Peyer's patch (tissue), 4 donors: ENCODE data around the gene EMILIN3.

Experiments used
- POLR2A ChIP-seq, 2 donors: fragments of 450-650 bp; IDR thresholded peaks; one replicate each; pipeline ENCODE4 v1.5.1; 2017; ENCODE audit warnings: antibody characterized with exemption in 2 of 2, mild to moderate bottlenecking in 2 of 2, moderate library complexity in 2 of 2
- TF ChIP-seq, protein P1 (sequence below), 6 experiments: fragments of 450-650 bp in 4 of 6; fragments of 200-600 bp in 2 of 6; sonication (generic) in 1 of 6; IDR thresholded peaks; one replicate each; pipeline ENCODE4 v1.5.1; 2017 to 2019; ENCODE audit warnings: antibody characterized with exemption in 6 of 6, mild to moderate bottlenecking in 3 of 6, moderate library complexity in 1 of 6

DNA sequence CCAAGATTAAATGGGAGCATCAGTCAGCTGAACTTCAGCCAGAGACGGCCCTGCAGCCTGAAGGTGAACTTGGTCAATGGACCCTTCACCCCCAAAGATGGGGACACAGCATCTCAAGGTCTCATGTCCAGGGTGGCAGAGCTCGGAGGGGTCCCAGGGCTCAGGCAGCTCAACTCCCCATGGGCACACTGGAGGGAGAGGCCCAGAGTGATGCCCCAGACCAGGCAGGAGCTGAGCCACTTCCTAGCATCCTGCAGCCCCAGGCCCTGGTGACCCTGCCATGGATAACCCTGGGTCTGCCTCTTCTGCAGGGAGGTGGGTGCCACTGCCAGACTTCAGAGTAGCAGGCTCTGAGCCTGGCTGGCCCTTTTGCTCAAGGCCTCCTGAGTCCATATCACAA lies 27.5 kb upstream of the EMILIN3 start:
- TF ChIP-seq, protein P1, sequence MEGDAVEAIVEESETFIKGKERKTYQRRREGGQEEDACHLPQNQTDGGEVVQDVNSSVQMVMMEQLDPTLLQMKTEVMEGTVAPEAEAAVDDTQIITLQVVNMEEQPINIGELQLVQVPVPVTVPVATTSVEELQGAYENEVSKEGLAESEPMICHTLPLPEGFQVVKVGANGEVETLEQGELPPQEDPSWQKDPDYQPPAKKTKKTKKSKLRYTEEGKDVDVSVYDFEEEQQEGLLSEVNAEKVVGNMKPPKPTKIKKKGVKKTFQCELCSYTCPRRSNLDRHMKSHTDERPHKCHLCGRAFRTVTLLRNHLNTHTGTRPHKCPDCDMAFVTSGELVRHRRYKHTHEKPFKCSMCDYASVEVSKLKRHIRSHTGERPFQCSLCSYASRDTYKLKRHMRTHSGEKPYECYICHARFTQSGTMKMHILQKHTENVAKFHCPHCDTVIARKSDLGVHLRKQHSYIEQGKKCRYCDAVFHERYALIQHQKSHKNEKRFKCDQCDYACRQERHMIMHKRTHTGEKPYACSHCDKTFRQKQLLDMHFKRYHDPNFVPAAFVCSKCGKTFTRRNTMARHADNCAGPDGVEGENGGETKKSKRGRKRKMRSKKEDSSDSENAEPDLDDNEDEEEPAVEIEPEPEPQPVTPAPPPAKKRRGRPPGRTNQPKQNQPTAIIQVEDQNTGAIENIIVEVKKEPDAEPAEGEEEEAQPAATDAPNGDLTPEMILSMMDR (IDR thresholded peaks at IDR 0.05) = no peak
- no peak for TF ChIP-seq POLR2A (IDR thresholded peaks at IDR 0.05)
